ENCODE data around the gene SUDS3. TPM values are rescaled to one million over a fixed set of nuclear protein-coding genes. Genes with fewer than 3 reads are reported as not detected.

The SUDS3 gene
- total RNA-seq, 1 experiment from 2014 or later, result 50.5 TPM

DNA sequence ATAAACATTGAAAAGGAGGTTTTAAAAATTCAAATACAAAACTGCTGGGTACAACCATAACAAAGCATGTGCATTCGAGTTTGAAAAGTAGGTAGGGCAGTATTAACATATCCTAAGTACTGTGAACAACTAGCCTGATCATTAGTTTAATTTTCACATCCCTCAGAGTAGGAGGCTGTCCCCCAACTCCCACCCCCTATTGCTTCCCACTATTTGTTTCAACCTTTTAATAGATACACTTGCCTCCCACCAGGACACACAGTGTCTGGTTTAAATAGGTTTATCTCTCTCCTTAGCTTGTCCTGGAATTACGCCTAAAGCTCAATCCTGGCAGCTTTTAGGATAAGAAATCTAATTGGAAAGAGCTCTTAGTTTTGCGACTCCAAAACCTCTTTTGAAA lies 5.8 kb upstream of the SUDS3 start:
- Histone ChIP-seq H3K4me1 (ENCODE audit: insufficient read depth, low read length) (no peaks in the 10 kb centered on the region), H2BK15ac (ENCODE audit: low read depth, low read length) (no peak overlapping the region), H3K9me3 (ENCODE audit: control insufficient read depth, low read depth, low read length) (no peaks in the 10 kb centered on the region), H2BK5ac (ENCODE audit: insufficient read length, low read length) (no peak overlapping the region), H3K4ac (ENCODE audit: low read depth, low read length) (no peak overlapping the region), H3K79me2 (ENCODE audit: insufficient read depth, low read length) (no peaks in the 10 kb centered on the region), H4K20me1 (ENCODE audit: control insufficient read depth, insufficient read depth, insufficient read length) (no peaks in the 10 kb centered on the region), H3K56ac (ENCODE audit: insufficient read length, low read depth, low read length) (no peak overlapping the region), H3K23ac (ENCODE audit: insufficient read length, low read depth, low read length) (no peak overlapping the region), H2BK120ac (ENCODE audit: low read depth, low read length, poor library complexity, severe bottlenecking) (no peak overlapping the region), H3K14ac (ENCODE audit: insufficient read depth, low read length) (no peak overlapping the region), H3K23me2 (ENCODE audit: insufficient read length, low read depth, low read length, poor library complexity, severe bottlenecking) (peaks cover 20% of the 10 kb centered on the region), H4K91ac (ENCODE audit: insufficient read length, low read depth, low read length) (no peak overlapping the region), H3K4me2 (ENCODE audit: insufficient read depth, insufficient read length, low read length) (no peak overlapping the region), H3K27ac (ENCODE audit: insufficient read length, low read depth, low read length) (no peak overlapping the region), H3K9ac (ENCODE audit: extremely low read depth, insufficient read length, low read length) (no peak overlapping the region), H4K8ac (replicated peaks; ENCODE audit: insufficient read length, low read depth, low read length) (no peak overlapping the region), H2BK20ac (ENCODE audit: low read depth, low read length, poor library complexity, severe bottlenecking) (no peak overlapping the region), H3K79me1 (ENCODE audit: insufficient read depth, low read depth, low read length, poor library complexity, severe bottlenecking) (no peaks in the 10 kb centered on the region), H2AK5ac (ENCODE audit: insufficient read length, low read length) (no peak overlapping the region), H4K5ac (ENCODE audit: insufficient read length, low read depth, low read length) (no peak overlapping the region), H2BK12ac (ENCODE audit: insufficient read length, low read depth, low read length) (no peak overlapping the region), H3K27me3 (ENCODE audit: insufficient read depth, low read length) (no peaks in the 10 kb centered on the region), H3T11ph (ENCODE audit: low read length) (no peak overlapping the region), H3K18ac (ENCODE audit: insufficient read length, low read depth, low read length) (no peak overlapping the region), H2AFZ (ENCODE audit: low read length) (no peak overlapping the region)
- TF ChIP-seq, protein P1, sequence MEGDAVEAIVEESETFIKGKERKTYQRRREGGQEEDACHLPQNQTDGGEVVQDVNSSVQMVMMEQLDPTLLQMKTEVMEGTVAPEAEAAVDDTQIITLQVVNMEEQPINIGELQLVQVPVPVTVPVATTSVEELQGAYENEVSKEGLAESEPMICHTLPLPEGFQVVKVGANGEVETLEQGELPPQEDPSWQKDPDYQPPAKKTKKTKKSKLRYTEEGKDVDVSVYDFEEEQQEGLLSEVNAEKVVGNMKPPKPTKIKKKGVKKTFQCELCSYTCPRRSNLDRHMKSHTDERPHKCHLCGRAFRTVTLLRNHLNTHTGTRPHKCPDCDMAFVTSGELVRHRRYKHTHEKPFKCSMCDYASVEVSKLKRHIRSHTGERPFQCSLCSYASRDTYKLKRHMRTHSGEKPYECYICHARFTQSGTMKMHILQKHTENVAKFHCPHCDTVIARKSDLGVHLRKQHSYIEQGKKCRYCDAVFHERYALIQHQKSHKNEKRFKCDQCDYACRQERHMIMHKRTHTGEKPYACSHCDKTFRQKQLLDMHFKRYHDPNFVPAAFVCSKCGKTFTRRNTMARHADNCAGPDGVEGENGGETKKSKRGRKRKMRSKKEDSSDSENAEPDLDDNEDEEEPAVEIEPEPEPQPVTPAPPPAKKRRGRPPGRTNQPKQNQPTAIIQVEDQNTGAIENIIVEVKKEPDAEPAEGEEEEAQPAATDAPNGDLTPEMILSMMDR (conservative IDR thresholded peaks at IDR 0.05), result no peak
- WGBS (ENCODE audit: extremely low coverage, insufficient read length, low lambda C conversion rate), result no CpG with 5 or more reads among the region's 3 CpGs
- peak overlapping the region; percentile 86 to 97 for H3K4me3 Mint-ChIP-seq
- H3K27ac Mint-ChIP-seq, result no peak overlapping the region
- no peaks in the 10 kb centered on the region for H3K9me3 Mint-ChIP-seq
- no peak for DNase-seq
- H3K36me3 Mint-ChIP-seq (ENCODE audit: insufficient read depth in 1 of 3, low read depth in 3 of 3), result no peaks in the 10 kb centered on the region; a peak in 1 of 7 replicates
- H3K4me1 Mint-ChIP-seq, result peaks cover 26 to 29% of the 10 kb centered on the region in 2 experiments
- H3K27me3 Mint-ChIP-seq (ENCODE audit: low read depth), result peaks cover 29% of the 10 kb centered on the region
